NK-92 treated with Interleukin-12 subunit alpha and Interleukin-12 subunit beta, amount 100 ng/mL, for 24 hours (cell line): ENCODE data around the gene GGN.
"Not testable (repeated sequence)": the region's sequence is repeated elsewhere in the genome, so short reads cannot be mapped to it uniquely, and the experiment has no call there.

Experiments
- DNase-seq: peaks from one replicate; lab custom pipeline; 2025; lab: John Stamatoyannopoulos, UW

GGN gene

GRCh38 chr19:38387550-38388348 lies at the start of gene GGN:
GGN (minus strand) TSS chr19:38388034; CDS start chr19:38387261, 773 bp downstream.
- DNase-seq, result no peak

- no peak for DNase-seq
Observed at GRCh38 chr19:38437295-38437694, 49.5 kb upstream of the GGN start.

- DNase-seq, result no peak
Observed at GRCh38 chr19:38434549-38435051, 46.8 kb upstream of the GGN start.

- no peak for DNase-seq
Observed at GRCh38 chr19:38433268-38433733, 45.5 kb upstream of the GGN start, which contains the start of gene RYR1. RYR1 (plus strand) TSS chr19:38433691; CDS start chr19:38433830, 139 bp downstream.

GRCh38 chr19:38430931-38431330 lies 43.1 kb upstream of the GGN start:
- DNase-seq, result no peak

- no peak for DNase-seq
Observed at GRCh38 chr19:38429811-38430156, 42.0 kb upstream of the GGN start.

GRCh38 chr19:38429055-38429810 lies 41.4 kb upstream of the GGN start:
- no peak for DNase-seq

- not testable (repeated sequence) for DNase-seq
Observed at GRCh38 chr19:38427035-38427677, 39.3 kb upstream of the GGN start.

- DNase-seq, result no peak
Observed at GRCh38 chr19:38425810-38426466, 38.1 kb upstream of the GGN start, which contains the start of gene RASGRP4. RASGRP4 (minus strand) TSS chr19:38426219; CDS start chr19:38426091, 128 bp downstream.

GRCh38 chr19:38425222-38425809 lies 37.5 kb upstream of the GGN start:
- DNase-seq, result no peak

GRCh38 chr19:38424272-38424671 lies 36.4 kb upstream of the GGN start:
- no peak for DNase-seq

- DNase-seq, result no peak
Observed at GRCh38 chr19:38422438-38422837, 34.6 kb upstream of the GGN start.

- no peak for DNase-seq
Observed at GRCh38 chr19:38421856-38422255, 34.0 kb upstream of the GGN start.

- DNase-seq, result no peak
Observed at GRCh38 chr19:38420935-38421334, 33.1 kb upstream of the GGN start.

- DNase-seq, result no peak
Observed at GRCh38 chr19:38417544-38418506, 30.0 kb upstream of the GGN start.

GRCh38 chr19:38417146-38417543 lies 29.3 kb upstream of the GGN start:
- DNase-seq, result no peak

- DNase-seq, result no peak
Observed at GRCh38 chr19:38413416-38413815, 25.6 kb upstream of the GGN start.

GRCh38 chr19:38412961-38413360 lies 25.1 kb upstream of the GGN start:
- DNase-seq, result no peak

- no peak for DNase-seq
Observed at GRCh38 chr19:38412491-38412890, 24.7 kb upstream of the GGN start.

- not testable (repeated sequence) for DNase-seq
Observed at GRCh38 chr19:38411898-38412297, 24.1 kb upstream of the GGN start.
